GM12878 (cell line): ENCODE measurements around the gene DISC1. TPM values are rescaled to one million over a fixed set of nuclear protein-coding genes. Genes with fewer than 3 reads are reported as not detected.

Experiments
- ATAC-seq: fragments of 200-7000 bp; cut with Tn5 transposase; 3 replicates; pipeline ENCODE4 v1.9.1; 2020; ENCODE audit warnings: mild to moderate bottlenecking, moderate library complexity
- BruUV-seq: library from RNA; stranded (reverse); fragments of 400-500 nt; replicated peaks from 2 replicates; lab custom pipeline; 2021; lab: Mats Ljungman, UMichigan
- CTCF ChIA-PET: fragments of 300-600 bp; sonication (Branson Sonifier 250); formaldehyde crosslinking; extraction: SDS; loops from one replicate; lab custom pipeline; 2021; ENCODE audit warnings: inconsistent platforms; lab: Yijun Ruan, JAX
- POLR2A ChIA-PET: fragments of 350-600 bp; formaldehyde crosslinking; extraction: SDS; loops from one replicate; lab custom pipeline; 2021; ENCODE audit warnings: inconsistent platforms; lab: Charles Lee
- RAD21 ChIA-PET: fragments of 300-600 bp; sonication (Branson Sonifier 250); formaldehyde crosslinking; loops from one replicate; lab custom pipeline; 2023; ENCODE audit warnings: antibody characterized with exemption; ENCODE audit not compliant: unreplicated experiment; lab: Charles Lee
- SMC1A ChIA-PET: fragments of 300-600 bp; sonication (Branson Sonifier 250); formaldehyde crosslinking; loops from one replicate; lab custom pipeline; 2023; ENCODE audit not compliant: unreplicated experiment, uncharacterized antibody; lab: Charles Lee
- DNase-seq: peaks from one replicate; pipeline ENCODE4 v3.0.0-alpha.2; 2011; ENCODE audit warnings: low read depth, low spot score
- FAIRE-seq: peaks from 3 replicates; lab custom pipeline; 2011; peaks lifted over from hg19 to GRCh38; lab: Jason Lieb, UNC
- H2AFZ ChIP-seq: 2 replicates; pipeline ENCODE4 v1.6.0; 2011; ENCODE audit warnings: low read depth, low read length, control low read depth; ENCODE audit not compliant: control insufficient read depth
- H3K27ac ChIP-seq: 2 replicates; pipeline ENCODE4 v1.5.1; 2011; ENCODE audit warnings: control low read depth; ENCODE audit not compliant: control insufficient read depth, insufficient read depth
- H3K27me3 ChIP-seq, 2 experiments: replicated peaks in 1 of 2; 2 replicates each; pipeline versions ENCODE4 v1.6.0 to v1.6.1; 2011; ENCODE audit warnings: low read length in 1 of 2; ENCODE audit not compliant: control insufficient read depth in 2 of 2, insufficient read depth in 2 of 2
- H3K36me3 ChIP-seq, 2 experiments: 2 replicates each; pipeline ENCODE4 v1.5.1; 2011; ENCODE audit warnings: low read length in 1 of 2; ENCODE audit not compliant: control insufficient read depth in 2 of 2, insufficient read depth in 2 of 2
- H3K4me1 ChIP-seq: 2 replicates; pipeline ENCODE4 v1.6.1; 2011; ENCODE audit warnings: mild to moderate bottlenecking, low read length, moderate library complexity, mixed read lengths; ENCODE audit not compliant: control insufficient read depth, insufficient read depth
- H3K4me2 ChIP-seq: 2 replicates; pipeline ENCODE4 v1.6.0; 2011; ENCODE audit warnings: control low read depth; ENCODE audit not compliant: control insufficient read depth, insufficient read depth
- H3K4me3 ChIP-seq: fragments of 200-600 bp; sonication (generic); 2 replicates; pipeline ENCODE4 v1.5.1; 2016
- H3K79me2 ChIP-seq: 2 replicates; pipeline ENCODE4 v1.6.0; 2011; ENCODE audit warnings: low read length; ENCODE audit not compliant: control insufficient read depth, insufficient read depth
- H3K9ac ChIP-seq: 2 replicates; pipeline ENCODE4 v1.8.0; 2011; ENCODE audit warnings: low read length, control low read depth, mixed read lengths; ENCODE audit not compliant: control insufficient read depth, insufficient read depth
- H3K9me3 ChIP-seq: replicated peaks from 3 replicates; pipeline ENCODE4 v1.5.1; 2011; ENCODE audit warnings: mild to moderate bottlenecking, low read length; ENCODE audit not compliant: control insufficient read depth, insufficient read depth
- H4K20me1 ChIP-seq: 2 replicates; pipeline ENCODE4 v1.6.0; 2011; ENCODE audit not compliant: control insufficient read depth, insufficient read depth
- ETV6 ChIP-seq, 2 experiments: fragments of 450-650 bp in 1 of 2; IDR thresholded peaks in 1 of 2; conservative IDR thresholded peaks in 1 of 2; 2 replicates each; pipeline ENCODE4 v1.6.1; 2014; ENCODE audit warnings: antibody characterized with exemption in 1 of 2, borderline replicate concordance in 1 of 2, low read depth in 1 of 2, mild to moderate bottlenecking in 1 of 2, moderate library complexity in 1 of 2
- HDAC6 ChIP-seq: fragments of 200-600 bp; sonication (generic); IDR thresholded peaks from one replicate; pipeline ENCODE4 v1.8.0; 2017; ENCODE audit warnings: antibody characterized with exemption; ENCODE audit not compliant: unreplicated experiment
- IKZF2 ChIP-seq, 2 experiments: fragments of 450-650 bp; IDR thresholded peaks; 2 replicates each; pipeline ENCODE4 v1.6.1; 2017; ENCODE audit warnings: mild to moderate bottlenecking in 2 of 2, moderate library complexity in 2 of 2
- IRF4 ChIP-seq: IDR thresholded peaks from 2 replicates; pipeline ENCODE4 v1.6.1; 2011; ENCODE audit warnings: low read depth, low read length
- KAT2A ChIP-seq: conservative IDR thresholded peaks from 2 replicates; pipeline ENCODE4 v1.6.1; 2011; ENCODE audit warnings: low read depth, low read length; ENCODE audit not compliant: control insufficient read depth
- MAX ChIP-seq: IDR thresholded peaks from 2 replicates; pipeline ENCODE4 v1.6.1; 2012; ENCODE audit warnings: low read depth, low read length, improper control_type of control experiment
- MEF2B ChIP-seq: fragments of 450-650 bp; IDR thresholded peaks from 2 replicates; pipeline ENCODE4 v1.6.1; 2018; ENCODE audit warnings: mild to moderate bottlenecking, moderate library complexity; ENCODE audit not compliant: partially characterized antibody, poor library complexity, severe bottlenecking
- PBX3 ChIP-seq: IDR thresholded peaks from 2 replicates; pipeline ENCODE4 v1.6.1; 2011; ENCODE audit warnings: mild to moderate bottlenecking, low read depth, low read length, moderate library complexity; ENCODE audit not compliant: insufficient replicate concordance
- POLR2A ChIP-seq: IDR thresholded peaks from 2 replicates; pipeline ENCODE4 v1.6.1; 2011; ENCODE audit warnings: low read depth, mild to moderate bottlenecking, low read length
- RB1 ChIP-seq: fragments of 450-650 bp; formaldehyde crosslinking; IDR thresholded peaks from 2 replicates; pipeline ENCODE4 v1.6.1; 2017; ENCODE audit warnings: mild to moderate bottlenecking, borderline replicate concordance
- TCF12 ChIP-seq: IDR thresholded peaks from 2 replicates; pipeline ENCODE4 v1.6.1; 2011; ENCODE audit warnings: low read depth, mild to moderate bottlenecking, low read length
- ZBTB33 ChIP-seq: fragments of 450-650 bp; IDR thresholded peaks from 2 replicates; pipeline ENCODE4 v1.6.1; 2017; ENCODE audit warnings: mild to moderate bottlenecking
- ZNF217 ChIP-seq: fragments of 450-650 bp; IDR thresholded peaks from 2 replicates; pipeline ENCODE4 v1.6.1; 2017; ENCODE audit warnings: antibody characterized with exemption, mild to moderate bottlenecking
- ZNF622 ChIP-seq: fragments of 450-650 bp; IDR thresholded peaks from 2 replicates; pipeline ENCODE4 v1.6.1; 2017; ENCODE audit warnings: mild to moderate bottlenecking, inconsistent platforms
- WGBS: methylation state at CpG from one replicate; pipeline ENCODE4 v1.1.6; 2016; ENCODE audit warnings: low lambda C conversion rate; ENCODE audit not compliant: insufficient replicate concordance, insufficient coverage; ENCODE audit errors: missing lambda C conversion rate; 5-methylcytosine and 5-hydroxymethylcytosine counted together
- in situ Hi-C: fragments of 300-500 bp; cut with MboI; formaldehyde crosslinking; loops from 9 replicates; pipeline ENCODE4 v1.14.3; 2018; ENCODE audit warnings: mixed read lengths
- intact Hi-C: fragments of 100-400 bp; cut with micrococcal nuclease; formaldehyde crosslinking; loops from one replicate; pipeline ENCODE4 v1.14.2; 2022; ENCODE audit not compliant: unreplicated experiment
- polyA plus RNA-seq, 11 experiments: library from polyadenylated mRNA; depleted of rRNA in 4 of 11; unstranded in 6 of 11; stranded (reverse) in 5 of 11; fragments of >200 nt; fragmentation: Nextera tagmentation in 4 of 11; fragmentation: Illumina TruSeq in 1 of 11; extraction: Ambion mirVana in 4 of 11; extraction: Trizol in 1 of 11; gene quantifications; 1 replicate in 1 of 11; 2 replicates in 10 of 11; pipeline versions ENCODE4 v1.2.1 to v1.2.3, GENCODE V29; 2011 to 2016; ENCODE audit warnings: inconsistent platforms in 2 of 11, missing spikeins in 2 of 11, low read depth in 1 of 11
- total RNA-seq, 4 experiments: library from RNA; depleted of rRNA in 3 of 4; stranded (reverse); fragments of >200 nt in 3 of 4; fragmentation: Illumina TruSeq in 1 of 4; extraction: Trizol in 1 of 4; gene quantifications; 2 replicates each; pipeline versions ENCODE4 v1.2.1 to v1.2.3, GENCODE V29; 2013 to 2021

The DISC1 gene
- total and polyA plus RNA-seq, 10 of the 15 experiments (the other 5 are each of a cell fraction or from before 2014, with no cell fraction given): 0.05 to 0.72 (median 0.19) TPM; not detected in 1

GRCh38 chr1:231665101-231665500, 38.5 kb downstream of the DISC1 start:
- SMC1A ChIA-PET: no interaction called here
- FAIRE-seq (no peak), ATAC-seq (no peak), DNase-seq (no peak)
- intact Hi-C loops (no loop called here), in situ Hi-C loops (no loop called here)
- Histone ChIP-seq H4K20me1 (no peaks in the 10 kb centered on the region), H3K9me3 (no peaks in the 10 kb centered on the region), H3K27me3 (no peaks in the 10 kb centered on the region; a peak in 1 of 4 replicates), H2AFZ (no peak overlapping the region), H3K4me1 (no peaks in the 10 kb centered on the region), H3K9ac (no peak overlapping the region), H3K36me3 (no peaks in the 10 kb centered on the region), H3K4me2 (no peak overlapping the region), H3K79me2 (no peaks in the 10 kb centered on the region), H3K27ac (no peak overlapping the region), H3K4me3 (no peak overlapping the region)
- 53% methylated on average over 5 of the region's 5 CpGs for WGBS
- CTCF ChIA-PET: interaction anchor here (2.0 kb wide), 1 partner anchor 9 kb away, joined by 5 read pairs; no protein-coding TSS in a partner anchor
- RAD21 ChIA-PET: no interaction called here
- BruUV-seq: no TSS peak
- POLR2A ChIA-PET: no interaction called here
- TF ChIP-seq TCF12: no peak
- TF ChIP-seq MEF2B: no peak

- SMC1A ChIA-PET: interaction anchor here (0.7 kb wide), 1 partner anchor 59 kb away, joined by 3 read pairs; no protein-coding TSS in a partner anchor
- no peak for ATAC-seq
- DNase-seq: no peak
- CTCF ChIA-PET: no interaction called here
- H3K36me3 ChIP-seq: no peaks in the 10 kb centered on the region
- WGBS: 66% methylated on average over 3 of the region's 3 CpGs
- no peaks in the 10 kb centered on the region for H4K20me1 ChIP-seq
- FAIRE-seq: no peak
- no peak overlapping the region for H3K4me3 ChIP-seq
- H3K9ac ChIP-seq: no peak overlapping the region
- no peaks in the 10 kb centered on the region for H3K9me3 ChIP-seq
- POLR2A ChIA-PET: interaction anchor here (0.6 kb wide), 1 partner anchor 941 kb away, joined by 4 read pairs; no protein-coding TSS in a partner anchor
- RAD21 ChIA-PET: no interaction called here
- no peaks in the 10 kb centered on the region for H3K4me1 ChIP-seq
- no peak overlapping the region for H3K4me2 ChIP-seq
- intact Hi-C loops (no loop called here), in situ Hi-C loops (no loop called here)
- no peaks in the 10 kb centered on the region; a peak in 1 of 4 replicates for H3K27me3 ChIP-seq
- no peak overlapping the region for H3K27ac ChIP-seq
- BruUV-seq: no TSS peak
- no peak overlapping the region for H2AFZ ChIP-seq
- no peaks in the 10 kb centered on the region for H3K79me2 ChIP-seq
- TF ChIP-seq HDAC6 (no peak), IKZF2 (IDR thresholded peaks at IDR 0.05) (no peak), IRF4 (no peak), KAT2A (no peak), ZBTB33 (no peak), MAX (no peak), PBX3 (no peak), ZNF217 (no peak), ZNF622 (no peak), RB1 (no peak), POLR2A (no peak), ETV6 (conservative IDR thresholded peaks at IDR 0.05 in 1 of 2, IDR thresholded peaks at IDR 0.05 in 1 of 2; ENCODE audit: borderline replicate concordance in 1 of 2, low read depth in 1 of 2) (no peak)
Measured at GRCh38 chr1:231665726-231666125, 39.1 kb downstream of the DISC1 start.
